Measurements from ENCODE around the gene IFITM10.

Gene IFITM10

DNA sequence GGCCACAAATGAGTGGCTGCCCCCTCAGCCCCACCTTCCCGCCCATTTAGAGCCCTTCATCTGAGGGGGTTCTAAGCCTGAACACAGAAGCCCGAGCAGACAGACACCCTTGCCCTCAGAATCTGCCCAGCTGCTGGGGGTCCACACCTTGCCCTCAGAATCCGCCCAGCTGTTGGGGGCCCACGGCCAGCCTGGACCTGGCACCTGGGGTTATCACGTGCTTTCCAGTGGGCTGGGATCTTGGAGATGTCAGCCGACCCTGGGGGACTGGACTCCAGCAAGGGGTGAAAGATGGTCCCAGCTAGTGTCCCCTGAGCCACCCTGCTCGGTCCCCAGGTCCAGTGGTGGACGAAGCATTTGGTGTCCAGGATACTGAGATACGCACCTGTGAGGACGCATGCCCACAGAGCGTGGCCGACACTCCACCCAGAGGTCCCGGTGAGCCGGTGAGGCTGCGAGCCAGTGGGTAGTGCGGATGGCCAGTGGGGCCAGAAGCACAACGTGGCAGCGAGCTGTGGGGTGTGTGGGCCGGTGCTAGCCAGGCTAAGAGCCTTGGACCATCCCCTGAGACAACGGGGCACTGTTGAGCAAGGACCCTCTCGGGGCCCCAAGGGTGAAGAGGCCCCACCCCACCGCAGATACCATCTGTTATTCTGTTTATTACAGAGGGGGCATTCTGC, 16.5 kb upstream of the IFITM10 start:
- Histone ChIP-seq H3K27me3 (ENCODE audit: low read length) (no peaks in the 10 kb centered on the region), H2AFZ (ENCODE audit: low read depth, low read length, severe bottlenecking) (no peak overlapping the region), H4K20me1 (ENCODE audit: low read depth, low read length) (no peaks in the 10 kb centered on the region), H3K4me2 (ENCODE audit: low read depth, low read length, poor library complexity, severe bottlenecking) (no peak overlapping the region), H3K4me3 (ENCODE audit: insufficient read depth, low read length, poor library complexity, severe bottlenecking) (no peak overlapping the region), H3K9ac (ENCODE audit: low read length) (no peak overlapping the region), H3K27ac (ENCODE audit: low read depth, low read length) (no peak overlapping the region), H3K79me2 (ENCODE audit: insufficient read depth, low read length) (no peaks in the 10 kb centered on the region), H3K9me3 (ENCODE audit: insufficient read depth, low read length) (no peaks in the 10 kb centered on the region), H3K36me3 (ENCODE audit: low read length) (no peaks in the 10 kb centered on the region), H3F3A (ENCODE audit: insufficient read depth) (no peaks in the 10 kb centered on the region), H3K9me2 (replicated peaks; ENCODE audit: insufficient read depth, low read length) (no peaks in the 10 kb centered on the region)
- no peak for TF ChIP-seq EZH2phosphoT487 (conservative IDR thresholded peaks at IDR 0.05; ENCODE audit: low read length)
- TF ChIP-seq, protein P1, sequence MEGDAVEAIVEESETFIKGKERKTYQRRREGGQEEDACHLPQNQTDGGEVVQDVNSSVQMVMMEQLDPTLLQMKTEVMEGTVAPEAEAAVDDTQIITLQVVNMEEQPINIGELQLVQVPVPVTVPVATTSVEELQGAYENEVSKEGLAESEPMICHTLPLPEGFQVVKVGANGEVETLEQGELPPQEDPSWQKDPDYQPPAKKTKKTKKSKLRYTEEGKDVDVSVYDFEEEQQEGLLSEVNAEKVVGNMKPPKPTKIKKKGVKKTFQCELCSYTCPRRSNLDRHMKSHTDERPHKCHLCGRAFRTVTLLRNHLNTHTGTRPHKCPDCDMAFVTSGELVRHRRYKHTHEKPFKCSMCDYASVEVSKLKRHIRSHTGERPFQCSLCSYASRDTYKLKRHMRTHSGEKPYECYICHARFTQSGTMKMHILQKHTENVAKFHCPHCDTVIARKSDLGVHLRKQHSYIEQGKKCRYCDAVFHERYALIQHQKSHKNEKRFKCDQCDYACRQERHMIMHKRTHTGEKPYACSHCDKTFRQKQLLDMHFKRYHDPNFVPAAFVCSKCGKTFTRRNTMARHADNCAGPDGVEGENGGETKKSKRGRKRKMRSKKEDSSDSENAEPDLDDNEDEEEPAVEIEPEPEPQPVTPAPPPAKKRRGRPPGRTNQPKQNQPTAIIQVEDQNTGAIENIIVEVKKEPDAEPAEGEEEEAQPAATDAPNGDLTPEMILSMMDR (IDR thresholded peaks at IDR 0.05; ENCODE audit: insufficient read depth, low read length, poor library complexity, severe bottlenecking) = no peak

DNA sequence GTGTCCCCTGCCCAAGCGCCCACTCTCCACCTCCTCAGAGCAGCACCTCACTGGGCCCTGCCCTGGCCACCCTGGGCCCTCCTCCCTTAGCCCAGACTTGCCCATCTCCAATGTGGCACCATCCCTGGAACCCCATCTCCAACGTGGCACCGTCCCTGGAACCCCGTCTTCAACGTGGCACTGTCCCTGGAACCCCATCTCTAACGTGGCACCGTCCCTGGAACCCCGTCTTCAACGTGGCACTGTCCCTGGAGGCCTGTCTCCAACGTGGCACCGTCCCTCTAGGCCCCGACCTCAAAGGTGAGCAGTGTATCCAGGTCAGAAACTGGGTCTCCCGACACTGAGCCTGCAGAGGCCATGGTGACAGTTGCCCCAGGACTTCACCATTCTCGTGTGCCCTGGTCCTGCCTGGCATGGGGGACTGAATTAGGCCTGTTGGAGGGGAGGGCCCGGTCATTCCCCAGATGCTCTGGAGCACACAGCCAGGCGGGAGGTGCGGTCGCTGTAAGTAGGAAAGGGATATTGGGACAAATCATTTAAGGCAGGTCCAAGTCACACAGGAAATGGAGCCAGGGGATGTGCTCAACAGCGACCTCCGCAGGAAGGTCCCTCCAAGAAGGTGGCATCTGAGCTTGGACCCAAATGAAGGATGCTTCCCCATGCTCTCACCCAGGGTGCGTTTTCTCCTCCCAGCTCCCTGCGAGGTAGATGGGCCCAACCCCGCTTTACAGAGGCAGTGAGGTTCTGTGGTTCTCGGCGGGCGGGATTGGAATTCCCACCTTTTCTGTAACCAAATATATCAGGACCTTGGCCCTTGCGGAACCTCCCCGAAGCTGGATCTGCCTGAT, 15.7 kb upstream of the IFITM10 start:
- no peak for TF ChIP-seq EZH2phosphoT487 (conservative IDR thresholded peaks at IDR 0.05; ENCODE audit: low read length)
- TF ChIP-seq, protein P1 (IDR thresholded peaks at IDR 0.05; ENCODE audit: insufficient read depth, low read length, poor library complexity, severe bottlenecking) = no peak
- Histone ChIP-seq H3K9me2 (replicated peaks; ENCODE audit: insufficient read depth, low read length) (no peaks in the 10 kb centered on the region), H2AFZ (ENCODE audit: low read depth, low read length, severe bottlenecking) (no peak overlapping the region), H3K36me3 (ENCODE audit: low read length) (no peaks in the 10 kb centered on the region), H3K27me3 (ENCODE audit: low read length) (no peaks in the 10 kb centered on the region), H4K20me1 (ENCODE audit: low read depth, low read length) (no peaks in the 10 kb centered on the region), H3K4me2 (ENCODE audit: low read depth, low read length, poor library complexity, severe bottlenecking) (no peak overlapping the region), H3K4me3 (ENCODE audit: insufficient read depth, low read length, poor library complexity, severe bottlenecking) (no peak overlapping the region), H3K9me3 (ENCODE audit: insufficient read depth, low read length) (no peaks in the 10 kb centered on the region), H3F3A (ENCODE audit: insufficient read depth) (no peaks in the 10 kb centered on the region), H3K9ac (ENCODE audit: low read length) (no peak overlapping the region), H3K79me2 (ENCODE audit: insufficient read depth, low read length) (no peaks in the 10 kb centered on the region), H3K27ac (ENCODE audit: low read depth, low read length) (no peak overlapping the region)

DNA sequence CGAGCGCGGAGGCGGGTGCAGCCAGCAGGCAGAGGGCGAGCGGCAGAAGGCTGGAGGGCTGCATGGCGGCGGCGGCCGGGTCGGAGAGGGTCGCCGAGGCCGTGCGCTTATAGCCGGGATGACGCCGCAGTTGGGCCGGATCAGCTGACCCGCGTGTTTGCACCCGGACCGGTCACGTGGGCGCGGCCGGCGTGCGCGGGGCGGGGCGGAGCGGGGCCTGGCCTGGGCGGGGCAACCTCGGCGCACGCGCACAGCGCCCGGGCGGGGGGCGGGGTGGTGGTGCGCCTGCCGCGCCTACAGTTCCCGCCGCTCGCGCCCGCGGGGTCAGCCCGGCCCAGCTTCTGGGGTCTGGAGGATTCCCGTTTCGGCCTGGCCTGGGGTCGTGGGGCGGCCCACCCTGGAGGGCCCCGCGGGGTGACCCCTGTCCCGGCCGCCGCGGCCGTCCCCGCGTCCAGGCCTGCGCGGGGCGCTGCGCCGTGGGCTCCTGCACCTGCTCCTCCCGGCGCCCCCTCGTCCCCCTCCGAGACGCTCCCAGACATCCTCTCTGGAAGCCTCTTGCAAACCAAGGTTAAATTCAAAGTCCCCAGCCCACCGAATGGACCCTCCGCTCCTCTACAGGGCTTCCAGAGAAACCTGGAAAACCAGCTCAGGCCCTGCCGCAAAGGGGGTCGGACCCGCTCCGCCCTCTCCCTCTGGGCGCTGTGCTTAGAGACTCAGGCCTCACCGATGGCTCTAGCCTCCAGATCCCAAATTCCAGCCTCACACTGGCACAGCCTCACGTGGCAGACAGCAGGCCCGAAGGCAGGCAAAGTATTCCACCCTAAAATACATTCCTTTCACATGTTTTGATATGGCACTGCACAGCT, 13.6 kb upstream of the IFITM10 start, which contains the start of gene CTSD:
Gene CTSD, minus strand, starts transcription at position 132 of the 866 bp plus-strand sequence. Its CDS starts 68 bp downstream, at position 64.
- no peaks in the 10 kb centered on the region for H3K27me3 ChIP-seq (ENCODE audit: low read length)
- H4K20me1 ChIP-seq (ENCODE audit: low read depth, low read length) = no peaks in the 10 kb centered on the region

More for the DNA sequence above, 13.6 kb upstream of the IFITM10 start, which contains the start of gene CTSD:
- Histone ChIP-seq H2AFZ (ENCODE audit: low read depth, low read length, severe bottlenecking) (peak within 1 kb of the TSS; percentile 93), H3K79me2 (ENCODE audit: insufficient read depth, low read length) (no peaks in the 10 kb centered on the region), H3K36me3 (ENCODE audit: low read length) (no peaks in the 10 kb centered on the region), H3F3A (ENCODE audit: insufficient read depth) (no peaks in the 10 kb centered on the region), H3K9me2 (replicated peaks; ENCODE audit: insufficient read depth, low read length) (no peaks in the 10 kb centered on the region), H3K27ac (ENCODE audit: low read depth, low read length) (no peak within 1 kb of the TSS), H3K4me3 (ENCODE audit: insufficient read depth, low read length, poor library complexity, severe bottlenecking) (peak within 1 kb of the TSS; percentile 86), H3K4me2 (ENCODE audit: low read depth, low read length, poor library complexity, severe bottlenecking) (peak within 1 kb of the TSS; percentile 70), H3K9ac (ENCODE audit: low read length) (peak within 1 kb of the TSS; percentile 74), H3K9me3 (ENCODE audit: insufficient read depth, low read length) (no peaks in the 10 kb centered on the region)
- TF ChIP-seq, protein P1 (IDR thresholded peaks at IDR 0.05; ENCODE audit: insufficient read depth, low read length, poor library complexity, severe bottlenecking) = peak; percentile 35
- TF ChIP-seq EZH2phosphoT487 (conservative IDR thresholded peaks at IDR 0.05; ENCODE audit: low read length) = no peak
